Activated naive CD4-positive, alpha-beta T cell treated with anti-CD3 and anti-CD28 coated beads, Interleukin-2, amount 50 U/mL, for 24 hours (primary cell): ENCODE data around the gene BATF2.

Source experiments
- H3K27ac Mint-ChIP-seq: one replicate; pipeline ENCODE4 v1.8.0; 2021; ENCODE audit warnings: mild to moderate bottlenecking, mixed read lengths
- H3K27me3 Mint-ChIP-seq: one replicate; pipeline ENCODE4 v1.8.0; 2021; ENCODE audit warnings: mixed read lengths
- H3K36me3 Mint-ChIP-seq: one replicate; pipeline ENCODE4 v1.8.0; 2021; ENCODE audit warnings: mixed read lengths
- H3K4me1 Mint-ChIP-seq: one replicate; pipeline ENCODE4 v1.8.0; 2021; ENCODE audit warnings: mixed read lengths
- H3K4me3 Mint-ChIP-seq: one replicate; pipeline ENCODE4 v1.8.0; 2021; ENCODE audit warnings: mild to moderate bottlenecking, mixed read lengths
- H3K9me3 Mint-ChIP-seq: one replicate; pipeline ENCODE4 v1.8.0; 2021; ENCODE audit warnings: mixed read lengths

The BATF2 gene

GRCh38 chr11:64954201-64954600 is 42.6 kb downstream of the BATF2 start:
- Mint-ChIP-seq H3K4me3 (no peak overlapping the region), H3K4me1 (no peaks in the 10 kb centered on the region), H3K9me3 (no peaks in the 10 kb centered on the region), H3K27me3 (no peaks in the 10 kb centered on the region), H3K36me3 (no peaks in the 10 kb centered on the region), H3K27ac (no peak overlapping the region)

GRCh38 chr11:64951529-64951928 is 45.2 kb downstream of the BATF2 start:
- H3K27ac Mint-ChIP-seq, result no peak overlapping the region
- H3K36me3 Mint-ChIP-seq, result no peaks in the 10 kb centered on the region
- H3K4me3 Mint-ChIP-seq, result no peak overlapping the region
- H3K9me3 Mint-ChIP-seq, result no peaks in the 10 kb centered on the region
- no peaks in the 10 kb centered on the region for H3K4me1 Mint-ChIP-seq
- no peaks in the 10 kb centered on the region for H3K27me3 Mint-ChIP-seq

- no peaks in the 10 kb centered on the region for H3K27me3 Mint-ChIP-seq
- no peak overlapping the region for H3K27ac Mint-ChIP-seq
- H3K9me3 Mint-ChIP-seq, result no peaks in the 10 kb centered on the region
- no peak overlapping the region for H3K4me3 Mint-ChIP-seq
- H3K36me3 Mint-ChIP-seq, result no peaks in the 10 kb centered on the region
- H3K4me1 Mint-ChIP-seq, result no peaks in the 10 kb centered on the region
Observed at GRCh38 chr11:64947208-64947814, 49.5 kb downstream of the BATF2 start.
